Measurements from ENCODE around the gene FMO1.

Gene FMO1

GRCh38 chr1:171217658-171218443 lies 30.4 kb upstream of the FMO1 start:
- Histone ChIP-seq H3K4me2 (ENCODE audit: low read length) (no peak overlapping the region), H3K9ac (no peak overlapping the region), H3K9me3 (ENCODE audit: control insufficient read depth, low read length) (peaks cover 2% of the 10 kb centered on the region), H3K27me3 (ENCODE audit: control insufficient read depth, insufficient read depth, low read length) (no peaks in the 10 kb centered on the region), H3K4me3 (ENCODE audit: low read depth, low read length) (no peak overlapping the region), H3K4me1 (no peaks in the 10 kb centered on the region), H3K27ac (no peak overlapping the region), H3K36me3 (ENCODE audit: control insufficient read depth, insufficient read depth, low read length) (no peaks in the 10 kb centered on the region), H2AFZ (no peak overlapping the region), H3K79me2 (no peaks in the 10 kb centered on the region)
- no peak for TF ChIP-seq CTCF (IDR thresholded peaks at IDR 0.05)

- Histone ChIP-seq H2AFZ (no peak overlapping the region), H3K4me2 (ENCODE audit: low read length) (no peak overlapping the region), H3K9me3 (ENCODE audit: control insufficient read depth, low read length) (peaks cover 2% of the 10 kb centered on the region), H3K9ac (no peak overlapping the region), H3K4me3 (ENCODE audit: low read depth, low read length) (no peak overlapping the region), H3K36me3 (ENCODE audit: control insufficient read depth, insufficient read depth, low read length) (no peaks in the 10 kb centered on the region), H3K79me2 (no peaks in the 10 kb centered on the region), H3K27me3 (ENCODE audit: control insufficient read depth, insufficient read depth, low read length) (no peaks in the 10 kb centered on the region), H3K4me1 (no peaks in the 10 kb centered on the region), H3K27ac (no peak overlapping the region)
- TF ChIP-seq CTCF (IDR thresholded peaks at IDR 0.05): no peak
Observed at GRCh38 chr1:171218661-171219060, 29.6 kb upstream of the FMO1 start.

GRCh38 chr1:171219346-171220080 lies 28.8 kb upstream of the FMO1 start:
- Histone ChIP-seq H2AFZ (no peak overlapping the region), H3K4me3 (ENCODE audit: low read depth, low read length) (no peak overlapping the region), H3K79me2 (no peaks in the 10 kb centered on the region), H3K4me2 (ENCODE audit: low read length) (no peak overlapping the region), H3K27ac (no peak overlapping the region), H3K9me3 (ENCODE audit: control insufficient read depth, low read length) (peaks cover 2% of the 10 kb centered on the region), H3K27me3 (ENCODE audit: control insufficient read depth, insufficient read depth, low read length) (no peaks in the 10 kb centered on the region), H3K36me3 (ENCODE audit: control insufficient read depth, insufficient read depth, low read length) (no peaks in the 10 kb centered on the region), H3K9ac (no peak overlapping the region), H3K4me1 (no peaks in the 10 kb centered on the region)
- no peak for TF ChIP-seq CTCF (IDR thresholded peaks at IDR 0.05)

- Histone ChIP-seq H3K4me1 (no peaks in the 10 kb centered on the region), H3K4me2 (ENCODE audit: low read length) (no peak overlapping the region), H3K4me3 (ENCODE audit: low read depth, low read length) (no peak overlapping the region), H3K27me3 (ENCODE audit: control insufficient read depth, insufficient read depth, low read length) (no peaks in the 10 kb centered on the region), H3K9ac (no peak overlapping the region), H3K9me3 (ENCODE audit: control insufficient read depth, low read length) (peaks cover 2% of the 10 kb centered on the region), H2AFZ (no peak overlapping the region), H3K36me3 (ENCODE audit: control insufficient read depth, insufficient read depth, low read length) (no peaks in the 10 kb centered on the region), H3K27ac (no peak overlapping the region), H3K79me2 (no peaks in the 10 kb centered on the region)
- no peak for TF ChIP-seq CTCF (IDR thresholded peaks at IDR 0.05)
Observed at GRCh38 chr1:171220081-171220420, 28.2 kb upstream of the FMO1 start.
